Left lung (tissue), 10 donors: ENCODE data around the gene GRID1. TPM values are rescaled to one million over a fixed set of nuclear protein-coding genes. Genes with fewer than 3 reads are reported as not detected.

Source experiments
- ATAC-seq: fragments of 200-7000 bp; cut with Tn5 transposase; one replicate; pipeline ENCODE4 v1.9.1; 2020; ENCODE audit warnings: moderate library complexity
- DNase-seq, 4 donors: peaks; one replicate each; pipeline ENCODE4 v3.0.0-alpha.2; 2013 to 2020
- H3K27ac ChIP-seq, 2 donors: fragments of 200-600 bp; sonication (generic) in 1 of 2; one replicate each; pipeline versions ENCODE4 v1.5.0 to v1.8.0; 2020 to 2021
- H3K27me3 ChIP-seq, 2 donors: fragments of 200-600 bp; sonication (generic) in 1 of 2; one replicate each; pipeline versions ENCODE4 v1.5.0 to v1.8.0; 2020 to 2021
- H3K36me3 ChIP-seq, 2 donors: fragments of 200-600 bp; sonication (generic) in 1 of 2; one replicate each; pipeline versions ENCODE4 v1.5.0 to v1.8.0; 2020 to 2021
- H3K4me1 ChIP-seq, 2 donors: fragments of 200-600 bp; one replicate each; pipeline ENCODE4 v1.8.0; 2021
- H3K4me3 ChIP-seq, 2 donors: fragments of 200-600 bp; sonication (generic) in 1 of 2; one replicate each; pipeline versions ENCODE4 v1.5.0 to v1.8.0; 2020 to 2021; ENCODE audit warnings: mild to moderate bottlenecking in 1 of 2
- H3K9me3 ChIP-seq, 2 donors: fragments of 200-600 bp; sonication (generic) in 1 of 2; one replicate each; pipeline versions ENCODE4 v1.5.0 to v1.8.0; 2020 to 2021
- CTCF ChIP-seq, 2 donors: fragments of 200-600 bp; sonication (generic) in 1 of 2; IDR thresholded peaks; one replicate each; pipeline versions ENCODE4 v1.5.0 to v1.8.0; 2021; ENCODE audit warnings: antibody characterized with exemption in 2 of 2
- intact Hi-C, 2 donors: fragments of 100-400 bp; cut with DNase I; formaldehyde crosslinking; loops; one replicate each; pipeline versions ENCODE4 v1.11.2 to v1.14.2; 2022
- polyA plus RNA-seq, 6 donors: library from polyadenylated mRNA; unstranded; fragments of 120-200 nt; gene quantifications; one replicate each; pipeline ENCODE4 v1.2.1, GENCODE V29; 2013; ENCODE audit not compliant: insufficient read length in 6 of 6
- total RNA-seq, 2 donors: library from RNA; stranded (reverse); fragmentation: NEBNext Ultra II Directional; extraction: Animal tissue kit (Norgen Biotek cat#: 25700); gene quantifications; one replicate each; pipeline ENCODE4 v1.2.1, GENCODE V29; 2021
- donor health status: DM: no; HTN: yes; CAD: no.
- donor health status: DM: no; HTN: no; CAD: no.

Gene GRID1
- total and polyA plus RNA-seq, 8 donors = 0.81 to 2.6 (median 1.2) TPM

- Histone ChIP-seq H3K27ac (no peak overlapping the region), H3K4me3 (no peak overlapping the region), H3K9me3 (no peaks in the 10 kb centered on the region), H3K36me3 (no peaks in the 10 kb centered on the region), H3K27me3 (no peaks in the 10 kb centered on the region), H3K4me1 (no peaks in the 10 kb centered on the region)
- intact Hi-C loops = no loop called here
- DNase-seq (no peak), ATAC-seq (no peak)
- no peak for TF ChIP-seq CTCF (IDR thresholded peaks at IDR 0.05)
Observed at GRCh38 chr10:86295791-86296190, 70.8 kb downstream of the GRID1 start.

GRCh38 chr10:86295351-86295750 is 71.2 kb downstream of the GRID1 start:
- ATAC-seq = no peak
- no peaks in the 10 kb centered on the region for H3K4me1 ChIP-seq
- no peak overlapping the region for H3K27ac ChIP-seq
- DNase-seq = no peak
- no peak for TF ChIP-seq CTCF (IDR thresholded peaks at IDR 0.05)
- no peaks in the 10 kb centered on the region for H3K27me3 ChIP-seq
- no peak overlapping the region for H3K4me3 ChIP-seq
- H3K9me3 ChIP-seq = no peaks in the 10 kb centered on the region
- no peaks in the 10 kb centered on the region for H3K36me3 ChIP-seq
- intact Hi-C loops = no loop called here

- Histone ChIP-seq H3K27me3 (no peaks in the 10 kb centered on the region), H3K9me3 (no peaks in the 10 kb centered on the region), H3K36me3 (no peaks in the 10 kb centered on the region), H3K27ac (no peak overlapping the region), H3K4me3 (no peak overlapping the region), H3K4me1 (no peaks in the 10 kb centered on the region)
- ATAC-seq = no peak
- TF ChIP-seq CTCF (IDR thresholded peaks at IDR 0.05) = no peak
- intact Hi-C loops = no loop called here
- DNase-seq = no peak
Observed at GRCh38 chr10:86294346-86295265, 72.0 kb downstream of the GRID1 start.

- ATAC-seq (no peak), DNase-seq (no peak)
- TF ChIP-seq CTCF (IDR thresholded peaks at IDR 0.05) = no peak
- Histone ChIP-seq H3K4me3 (no peak overlapping the region), H3K36me3 (no peaks in the 10 kb centered on the region), H3K27me3 (no peaks in the 10 kb centered on the region), H3K9me3 (no peaks in the 10 kb centered on the region), H3K27ac (no peak overlapping the region), H3K4me1 (no peaks in the 10 kb centered on the region)
- intact Hi-C loops = no loop called here
Observed at GRCh38 chr10:86293396-86293791, 73.2 kb downstream of the GRID1 start.

GRCh38 chr10:86292462-86293395 is 73.9 kb downstream of the GRID1 start:
- ATAC-seq (no peak), DNase-seq (no peak)
- Histone ChIP-seq H3K27me3 (no peaks in the 10 kb centered on the region), H3K4me3 (no peak overlapping the region), H3K36me3 (no peaks in the 10 kb centered on the region), H3K27ac (no peak overlapping the region), H3K9me3 (no peaks in the 10 kb centered on the region), H3K4me1 (no peaks in the 10 kb centered on the region)
- intact Hi-C loops = no loop called here
- TF ChIP-seq CTCF (IDR thresholded peaks at IDR 0.05) = no peak
